Naive thymus-derived CD4-positive, alpha-beta T cell (primary cell): ENCODE measurements around the gene PDSS2. TPM values are rescaled to one million over a fixed set of nuclear protein-coding genes. Genes with fewer than 3 reads are reported as not detected.
A peak's percentile ranks its signal among the peaks of the same experiment; 100 is the strongest.

ENCODE experiments used
- ATAC-seq: fragments of 150-1000 bp; cut with Tn5 transposase; 2 replicates; pipeline ENCODE4 v1.10.0; 2021; ENCODE audit warnings: mild to moderate bottlenecking, moderate library complexity
- CTCF ChIA-PET: fragments of 350-600 bp; sonication (Branson Sonifier 250); formaldehyde crosslinking; loops from one replicate; lab custom pipeline; 2021; ENCODE audit warnings: antibody characterized with exemption; lab: Charles Lee
- POLR2A ChIA-PET: fragments of 350-600 bp; sonication (Branson Sonifier 250); formaldehyde crosslinking; loops from one replicate; lab custom pipeline; 2021; ENCODE audit warnings: antibody characterized with exemption, inconsistent platforms; lab: Charles Lee
- DNase-seq, 9 donors: peaks; one replicate each; pipeline versions ENCODE4 v3.0.0 to v3.0.0-alpha.2; 2020 to 2022; ENCODE audit warnings: mixed read lengths in 1 of 9
- H3K27ac ChIP-seq: one replicate; pipeline ENCODE4 v1.7.0; 2013; ENCODE audit warnings: mild to moderate bottlenecking, low read depth, low read length, moderate library complexity
- H3K27me3 ChIP-seq, 2 donors: one replicate each; pipeline ENCODE4 v1.7.0; 2013; ENCODE audit warnings: low read length in 2 of 2, mild to moderate bottlenecking in 2 of 2, moderate library complexity in 2 of 2; ENCODE audit not compliant: control insufficient read depth in 2 of 2, insufficient read depth in 2 of 2
- H3K36me3 ChIP-seq, 3 experiments: 1 replicate in 2 of 3; 2 replicates in 1 of 3; pipeline ENCODE4 v1.7.0; 2013; ENCODE audit warnings: low read length in 3 of 3, mild to moderate bottlenecking in 3 of 3, moderate library complexity in 1 of 3; ENCODE audit not compliant: insufficient read depth in 3 of 3, control insufficient read depth in 2 of 3
- H3K4me1 ChIP-seq, 2 donors: one replicate each; pipeline ENCODE4 v1.7.0; 2013; ENCODE audit warnings: low read length in 2 of 2, mild to moderate bottlenecking in 2 of 2, moderate library complexity in 1 of 2; ENCODE audit not compliant: control insufficient read depth in 2 of 2, insufficient read depth in 2 of 2
- H3K4me3 ChIP-seq: 2 replicates; pipeline ENCODE4 v1.7.0; 2013; ENCODE audit warnings: mild to moderate bottlenecking, low read length
- H3K9me3 ChIP-seq, 3 experiments: 1 replicate in 2 of 3; 2 replicates in 1 of 3; pipeline ENCODE4 v1.7.0; 2013; ENCODE audit warnings: low read length in 3 of 3; ENCODE audit not compliant: control insufficient read depth in 2 of 3
- H3K27ac Mint-ChIP-seq, 9 donors: one replicate each; pipeline ENCODE4 v1.8.0; 2020 to 2022; ENCODE audit warnings: mixed read lengths in 9 of 9, mild to moderate bottlenecking in 8 of 9, moderate library complexity in 5 of 9, inconsistent platforms in 2 of 9
- H3K27me3 Mint-ChIP-seq, 5 donors: one replicate each; pipeline ENCODE4 v1.8.0; 2021 to 2022; ENCODE audit warnings: mixed read lengths in 5 of 5, mild to moderate bottlenecking in 1 of 5
- H3K36me3 Mint-ChIP-seq, 5 donors: one replicate each; pipeline ENCODE4 v1.8.0; 2020 to 2022; ENCODE audit warnings: mixed read lengths in 5 of 5, mild to moderate bottlenecking in 3 of 5, inconsistent platforms in 1 of 5
- H3K4me1 Mint-ChIP-seq, 7 donors: one replicate each; pipeline ENCODE4 v1.8.0; 2020 to 2022; ENCODE audit warnings: mixed read lengths in 7 of 7, mild to moderate bottlenecking in 3 of 7, inconsistent platforms in 1 of 7
- H3K4me3 Mint-ChIP-seq, 10 donors: one replicate each; pipeline ENCODE4 v1.8.0; 2020 to 2022; ENCODE audit warnings: mild to moderate bottlenecking in 10 of 10, mixed read lengths in 10 of 10, moderate library complexity in 6 of 10, inconsistent platforms in 2 of 10
- H3K9me3 Mint-ChIP-seq, 11 donors: one replicate each; pipeline ENCODE4 v1.8.0; 2020 to 2022; ENCODE audit warnings: mixed read lengths in 11 of 11, mild to moderate bottlenecking in 4 of 11, inconsistent platforms in 1 of 11, moderate library complexity in 1 of 11
- intact Hi-C, 2 donors: fragments of 100-400 bp; cut with micrococcal nuclease; formaldehyde crosslinking; loops; one replicate each; pipeline ENCODE4 v1.15.1; 2023
- polyA plus RNA-seq, 2 donors: library from polyadenylated mRNA; unstranded; fragments of 300-500 nt; fragmentation: Illumina TruSeq; gene quantifications; one replicate each; pipeline ENCODE4 v1.2.3, GENCODE V29; 2021
- total RNA-seq, 6 experiments: library from RNA in 5 of 6; stranded (reverse) in 5 of 6; gene quantifications; 1 replicate in 5 of 6; 2 replicates in 1 of 6; pipeline ENCODE4 v1.2.3 and lab custom pipeline; 2021 to 2026

Gene PDSS2
- total and polyA plus RNA-seq, 7 experiments from 2014 or later: 12.0 to 16.6 (median 12.4) TPM

DNA sequence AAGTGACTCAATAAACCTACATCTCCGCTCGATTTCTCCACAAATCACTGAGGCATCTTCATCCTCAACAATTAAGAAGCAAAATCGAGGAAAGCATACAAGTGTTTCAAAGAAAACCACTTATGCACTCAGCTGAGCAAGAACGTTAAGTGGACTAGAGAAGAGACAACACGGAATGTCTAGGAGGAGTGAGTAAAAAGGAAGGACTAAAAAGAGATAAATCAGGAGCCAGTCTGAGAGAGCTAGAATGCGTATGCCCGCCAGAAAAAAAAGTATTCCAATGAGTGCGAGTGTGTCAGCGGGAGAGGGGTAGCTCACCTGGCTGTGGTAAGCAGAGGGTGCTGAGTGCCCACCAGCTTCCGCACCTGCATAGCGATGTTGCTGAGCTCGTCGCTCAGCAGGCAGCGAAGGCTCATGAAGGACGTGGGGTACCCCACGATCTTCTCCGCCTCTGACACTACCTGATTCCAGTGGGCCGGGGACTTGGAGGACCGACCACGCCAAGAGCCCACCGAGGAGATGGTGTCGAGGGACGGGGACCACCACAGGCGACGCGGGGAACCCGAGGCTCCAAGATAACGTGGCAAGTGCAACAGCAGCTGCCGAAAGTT lies 587 bp downstream of the PDSS2 start:
- H3K4me1 Mint-ChIP-seq: peaks cover 10 to 41% (median 36%) of the 10 kb centered on the region in 7 donors
- ChIA-PET POLR2A (interaction anchor here (0.6 to 2.2 kb wide), 7 partner anchors 10 to 1100 kb away, joined by 3 to 10 read pairs (median 3); partner anchors contain the start of gene SOBP), CTCF (interaction anchor here (1.3 kb wide), 1 partner anchor 10 kb away, joined by 5 read pairs; no protein-coding TSS in a partner anchor)
- H3K4me3 Mint-ChIP-seq: peak overlapping the region; percentile 87 to 99 (median 96)
- ATAC-seq (no peak), DNase-seq (peak in 3 of 9 donors; percentile 32 to 46 (median 34))
- Histone ChIP-seq H3K27me3 (no peaks in the 10 kb centered on the region), H3K36me3 (peaks cover 0 to 6% (median 0%) of the 10 kb centered on the region in 3 experiments), H3K9me3 (no peaks in the 10 kb centered on the region), H3K4me1 (peaks cover 5% of the 10 kb centered on the region in 2 donors), H3K27ac (peak overlapping the region; percentile 75), H3K4me3 (peak overlapping the region; percentile 95)
- H3K27ac Mint-ChIP-seq: peak overlapping the region; percentile 92 to 99 (median 96)
- H3K27me3 Mint-ChIP-seq: peaks cover 0 to 7% (median 0%) of the 10 kb centered on the region in 5 donors
- intact Hi-C loops: loop anchor here (1.0 to 5.0 kb wide), 16 partner anchors 30 to 1924 kb away; partner anchors contain the start of genes MTRES1 (in 2 of the 2), SCML4 (in 2 of the 2), SEC63 (in 2 of the 2) and ATG5 (in 1 of the 2)
- H3K36me3 Mint-ChIP-seq: peaks cover 0 to 7% (median 4%) of the 10 kb centered on the region in 5 donors
- H3K9me3 Mint-ChIP-seq: no peaks in the 10 kb centered on the region

DNA sequence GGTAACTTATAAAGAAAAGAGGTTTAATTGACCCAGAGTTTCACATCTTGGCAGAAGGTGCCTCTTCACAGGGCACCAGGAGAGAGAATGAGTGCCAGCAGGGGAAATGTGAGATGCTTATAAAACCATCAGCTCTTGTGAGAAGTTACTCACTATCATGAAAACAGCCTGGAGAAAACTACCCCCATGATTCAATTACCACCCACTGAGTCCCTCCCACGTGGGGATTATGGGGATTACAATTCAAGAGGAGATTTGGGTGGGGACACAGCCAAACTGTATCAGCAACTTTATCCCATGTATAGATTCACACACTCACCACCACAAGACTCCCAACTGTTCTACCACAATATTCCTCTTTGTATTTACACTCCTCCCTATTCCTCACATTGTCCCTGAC lies 10.6 kb downstream of the PDSS2 start:
- Mint-ChIP-seq H3K27ac (no peak overlapping the region), H3K4me1 (peaks cover 0 to 13% (median 6%) of the 10 kb centered on the region in 7 donors), H3K36me3 (peaks cover 21 to 61% (median 54%) of the 10 kb centered on the region in 5 donors), H3K27me3 (no peaks in the 10 kb centered on the region), H3K4me3 (no peak overlapping the region), H3K9me3 (peaks cover 7 to 36% (median 21%) of the 10 kb centered on the region in 11 donors)
- CTCF ChIA-PET: no interaction called here
- Histone ChIP-seq H3K4me1 (no peaks in the 10 kb centered on the region), H3K27me3 (no peaks in the 10 kb centered on the region), H3K4me3 (no peak overlapping the region), H3K36me3 (no peaks in the 10 kb centered on the region), H3K27ac (no peak overlapping the region), H3K9me3 (peaks cover 0 to 16% (median 6%) of the 10 kb centered on the region in 3 experiments)
- POLR2A ChIA-PET: no interaction called here
- intact Hi-C loops: no loop called here
- DNase-seq: no peak
- ATAC-seq: no peak

DNA sequence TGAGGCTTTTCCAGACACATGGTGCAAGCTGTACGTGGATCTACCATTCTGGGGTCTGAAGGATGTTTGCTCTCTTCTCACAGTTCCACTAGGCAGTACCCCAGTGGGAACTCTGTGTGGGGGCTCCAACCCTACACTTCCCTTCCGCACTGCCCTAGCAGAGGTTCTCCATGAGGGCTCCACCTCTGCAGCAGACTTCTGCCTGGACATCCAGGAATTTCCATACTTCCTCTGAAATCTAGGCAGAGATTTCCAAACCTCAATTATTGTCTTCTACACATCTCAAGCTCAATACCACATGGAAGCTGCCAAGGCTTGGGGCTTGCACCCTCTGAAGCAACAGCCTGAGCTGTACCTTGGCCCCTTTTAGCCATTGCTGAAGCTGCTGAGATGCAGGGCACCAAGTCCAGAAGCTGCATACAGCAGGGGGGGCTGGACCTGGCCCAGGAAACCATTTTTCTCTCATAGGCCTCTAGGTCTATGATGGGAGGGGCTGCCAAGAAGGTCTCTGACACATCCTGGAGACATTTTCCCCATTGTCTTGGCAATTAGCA lies 11.6 kb downstream of the PDSS2 start:
- intact Hi-C loops: no loop called here
- ATAC-seq (no peak), DNase-seq (no peak)
- ChIA-PET CTCF (no interaction called here), POLR2A (no interaction called here)
- H3K27ac ChIP-seq: no peak overlapping the region
- Mint-ChIP-seq H3K27me3 (no peaks in the 10 kb centered on the region), H3K4me1 (peaks cover 0 to 15% (median 11%) of the 10 kb centered on the region in 7 donors), H3K9me3 (peaks cover 7 to 36% (median 21%) of the 10 kb centered on the region in 11 donors), H3K36me3 (peaks cover 21 to 61% (median 50%) of the 10 kb centered on the region in 5 donors), H3K27ac (no peak overlapping the region), H3K4me3 (peak overlapping the region in 1 of 10 donors; percentile 16)
- no peaks in the 10 kb centered on the region for H3K4me1 ChIP-seq
- peaks cover 0 to 16% (median 6%) of the 10 kb centered on the region in 3 experiments for H3K9me3 ChIP-seq
- H3K27me3 ChIP-seq: no peaks in the 10 kb centered on the region
- no peak overlapping the region for H3K4me3 ChIP-seq
- H3K36me3 ChIP-seq: no peaks in the 10 kb centered on the region

DNA sequence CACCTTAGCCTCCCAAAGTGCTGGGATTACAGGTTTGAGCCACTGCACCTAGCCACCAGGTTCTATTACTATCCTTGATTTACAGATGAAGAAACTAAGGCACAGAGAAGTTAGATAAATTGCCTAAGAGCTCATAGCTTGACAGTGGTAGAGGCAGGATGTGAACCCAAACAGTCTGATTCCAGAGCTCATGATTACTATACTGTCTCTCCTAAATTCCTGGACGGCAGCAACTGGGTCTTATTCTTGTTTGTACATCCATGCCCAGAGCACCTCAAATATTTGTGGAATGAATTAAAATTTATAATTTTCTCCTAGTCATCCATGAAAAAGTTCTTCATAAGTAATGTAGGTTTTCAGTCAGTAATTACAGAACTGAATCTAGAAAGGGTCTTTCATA lies 15.1 kb downstream of the PDSS2 start:
- Histone ChIP-seq H3K9me3 (peaks cover 0 to 16% (median 6%) of the 10 kb centered on the region in 3 experiments), H3K27me3 (no peaks in the 10 kb centered on the region), H3K36me3 (no peaks in the 10 kb centered on the region), H3K27ac (no peak overlapping the region), H3K4me3 (no peak overlapping the region), H3K4me1 (no peaks in the 10 kb centered on the region)
- intact Hi-C loops: no loop called here
- ChIA-PET POLR2A (no interaction called here), CTCF (no interaction called here)
- ATAC-seq: no peak
- peaks cover 7 to 31% (median 17%) of the 10 kb centered on the region in 11 donors for H3K9me3 Mint-ChIP-seq
- no peaks in the 10 kb centered on the region for H3K27me3 Mint-ChIP-seq
- DNase-seq: no peak
- no peak overlapping the region for H3K27ac Mint-ChIP-seq
- peaks cover 8 to 48% (median 43%) of the 10 kb centered on the region in 5 donors for H3K36me3 Mint-ChIP-seq
- H3K4me3 Mint-ChIP-seq: no peak overlapping the region
- H3K4me1 Mint-ChIP-seq: peaks cover 0 to 35% (median 18%) of the 10 kb centered on the region in 7 donors

DNA sequence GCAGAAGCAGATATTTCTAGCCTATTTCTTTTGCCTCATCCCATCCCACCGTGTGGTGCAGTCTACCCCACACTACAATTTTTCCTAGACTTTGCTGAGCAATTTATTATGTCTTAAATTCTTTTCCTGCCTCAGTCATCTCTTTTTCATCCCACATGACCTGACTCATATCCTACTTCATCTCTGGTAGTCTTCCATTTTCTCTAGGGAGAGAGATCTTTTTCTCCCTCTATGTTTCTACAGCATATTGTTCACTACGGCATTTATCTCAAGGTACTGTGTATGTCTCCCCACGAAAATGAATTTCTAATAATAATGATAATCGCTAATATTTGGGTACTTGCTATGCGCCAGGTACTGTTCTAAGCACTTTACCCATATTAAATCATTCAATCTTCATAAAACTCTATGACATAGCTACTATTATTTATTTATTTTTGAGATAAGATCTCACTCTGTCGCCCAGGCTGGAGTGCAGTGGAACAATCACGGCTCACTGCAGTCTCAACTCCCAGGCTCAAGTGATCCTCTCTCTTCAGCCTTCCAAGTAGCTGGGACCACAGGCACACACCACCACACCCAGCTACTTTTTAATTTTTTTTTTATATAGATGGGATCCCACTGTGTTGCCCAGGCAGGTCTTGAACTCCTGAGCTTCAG lies 15.6 kb downstream of the PDSS2 start:
- Histone ChIP-seq H3K4me1 (no peaks in the 10 kb centered on the region), H3K27ac (no peak overlapping the region), H3K4me3 (no peak overlapping the region), H3K36me3 (no peaks in the 10 kb centered on the region), H3K9me3 (peaks cover 0 to 14% (median 6%) of the 10 kb centered on the region in 3 experiments), H3K27me3 (no peaks in the 10 kb centered on the region)
- no peak overlapping the region for H3K27ac Mint-ChIP-seq
- no peaks in the 10 kb centered on the region for H3K27me3 Mint-ChIP-seq
- ChIA-PET POLR2A (no interaction called here), CTCF (no interaction called here)
- H3K4me3 Mint-ChIP-seq: no peak overlapping the region
- intact Hi-C loops: no loop called here
- peaks cover 7 to 25% (median 14%) of the 10 kb centered on the region in 11 donors for H3K9me3 Mint-ChIP-seq
- no peak for DNase-seq
- no peak for ATAC-seq
- H3K36me3 Mint-ChIP-seq: peaks cover 7 to 48% (median 38%) of the 10 kb centered on the region in 5 donors
- peaks cover 0 to 40% (median 22%) of the 10 kb centered on the region in 7 donors for H3K4me1 Mint-ChIP-seq

DNA sequence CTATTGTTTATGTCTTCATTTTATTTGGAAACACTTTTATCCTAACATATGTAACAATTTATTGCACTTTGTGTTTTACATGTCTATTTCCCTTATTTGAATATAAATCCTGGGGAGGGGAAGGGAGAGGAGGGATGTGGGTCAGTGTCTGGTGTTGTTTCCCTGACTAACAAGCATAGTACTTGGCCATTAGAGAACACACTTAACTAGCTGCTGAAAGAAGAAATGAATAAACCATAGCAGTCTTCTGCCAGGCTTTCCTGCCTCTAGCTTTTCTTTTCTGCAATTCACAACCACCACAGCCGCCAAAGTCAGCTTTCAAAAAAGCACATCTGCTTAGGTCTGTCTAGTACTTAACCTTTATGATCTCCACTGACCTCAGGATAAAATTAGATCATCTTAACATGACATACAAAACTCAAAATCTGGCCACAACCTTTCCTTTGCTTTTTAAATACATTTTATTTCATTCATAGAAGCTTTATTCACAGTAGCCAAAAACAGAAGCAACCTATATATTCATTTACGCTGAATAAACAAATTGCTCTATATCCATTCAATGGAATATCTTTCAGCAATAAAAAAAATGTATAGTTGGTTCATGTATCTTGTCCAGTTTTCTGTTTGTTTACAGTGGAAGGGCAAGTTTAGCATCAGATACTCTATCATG lies 16.3 kb downstream of the PDSS2 start:
- Histone ChIP-seq H3K27ac (no peak overlapping the region), H3K27me3 (no peaks in the 10 kb centered on the region), H3K4me1 (no peaks in the 10 kb centered on the region), H3K9me3 (peaks cover 0 to 8% (median 4%) of the 10 kb centered on the region in 3 experiments), H3K36me3 (no peaks in the 10 kb centered on the region), H3K4me3 (no peak overlapping the region)
- no peak for DNase-seq
- Mint-ChIP-seq H3K27me3 (no peaks in the 10 kb centered on the region), H3K9me3 (peaks cover under 1 to 19% (median 7%) of the 10 kb centered on the region in 11 donors), H3K4me3 (no peak overlapping the region), H3K27ac (no peak overlapping the region), H3K36me3 (peaks cover under 1 to 42% (median 31%) of the 10 kb centered on the region in 5 donors), H3K4me1 (peaks cover 0 to 42% (median 23%) of the 10 kb centered on the region in 7 donors)
- ChIA-PET CTCF (no interaction called here), POLR2A (no interaction called here)
- intact Hi-C loops: no loop called here
- no peak for ATAC-seq
